T1000 (cell line): Measurements from ENCODE around the gene ACAP1.
"Not testable (repeated sequence)": the region's sequence is repeated elsewhere in the genome, so short reads cannot be mapped to it uniquely, and the experiment has no call there.

ENCODE experiments used
- DNase-seq: peaks from one replicate; lab custom pipeline; 2025; ENCODE audit warnings: mixed read lengths; lab: John Stamatoyannopoulos, UW

ACAP1 gene

DNA sequence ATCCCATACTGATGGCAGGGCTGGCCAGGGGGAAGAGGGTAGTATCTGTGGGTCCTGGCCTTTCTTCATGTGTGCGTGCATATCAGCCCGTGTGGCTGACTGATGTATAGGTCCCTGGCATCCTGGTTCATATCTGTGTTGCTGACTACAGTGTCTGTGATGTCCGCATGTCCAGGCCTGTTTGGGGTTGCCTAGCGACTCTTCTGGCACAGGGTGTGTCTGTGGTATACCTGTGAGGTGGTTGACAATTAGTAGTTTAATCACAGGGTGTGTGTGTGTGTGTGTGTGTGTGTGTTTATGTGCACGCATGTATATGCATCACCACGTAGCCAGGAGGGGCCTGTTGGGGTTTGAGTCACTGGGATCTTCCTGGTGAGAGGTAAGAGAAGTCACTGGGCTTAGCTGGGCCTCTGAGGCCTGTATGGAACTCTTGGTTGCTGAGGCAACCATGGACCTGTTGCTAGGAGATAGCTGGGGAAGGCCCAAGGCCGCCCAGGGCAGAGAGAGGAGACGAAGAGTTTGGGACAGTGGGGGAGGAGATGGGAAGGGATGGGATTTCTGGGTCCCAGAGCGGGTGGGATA, 18.0 kb downstream of the ACAP1 start:
- peak; percentile 41 for DNase-seq

DNA sequence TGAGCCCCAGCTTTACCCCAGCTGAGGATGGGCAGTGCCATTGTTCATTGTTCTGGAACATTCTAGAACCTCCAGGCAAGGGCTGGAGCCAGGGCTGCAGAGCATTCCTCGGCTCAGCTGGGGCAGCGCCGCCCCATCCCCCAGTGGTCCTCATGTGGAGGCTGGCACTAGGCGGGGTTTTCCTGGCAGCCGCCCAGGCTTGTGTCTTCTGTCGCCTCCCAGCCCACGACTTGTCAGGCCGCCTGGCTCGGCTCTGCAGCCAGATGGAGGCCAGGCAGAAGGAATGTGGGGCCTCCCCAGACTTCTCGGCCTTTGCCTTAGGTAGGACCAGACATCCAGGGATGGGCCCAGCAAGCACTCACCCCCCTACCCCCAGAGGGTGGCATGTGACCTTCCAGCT, 18.7 kb downstream of the ACAP1 start, which contains the start of gene TMEM95:
TMEM95 (plus strand) TSS at position 104 of the 400 bp plus-strand sequence; CDS start at position 153, 49 bp downstream.
- DNase-seq, result no peak

DNA sequence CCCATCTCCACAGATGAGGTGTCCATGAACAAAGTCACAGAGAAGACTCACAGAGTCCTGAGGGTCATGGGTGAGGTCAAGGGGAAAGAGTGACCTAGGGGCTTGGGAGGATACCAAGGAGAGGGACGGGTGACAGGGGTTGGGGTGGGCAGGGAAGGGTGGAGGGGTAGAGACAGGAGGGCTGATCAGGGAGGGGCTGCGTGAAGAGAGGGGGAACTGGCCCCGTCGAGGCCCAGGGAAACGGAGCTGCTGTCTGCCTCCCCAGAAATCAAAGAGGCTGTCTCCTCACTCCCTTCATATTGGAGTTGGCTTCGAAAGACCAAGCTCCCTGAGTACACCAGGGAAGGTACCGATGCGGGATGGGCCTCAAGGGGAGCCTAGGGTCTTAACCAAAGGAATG, 19.2 kb downstream of the ACAP1 start:
- no peak for DNase-seq

DNA sequence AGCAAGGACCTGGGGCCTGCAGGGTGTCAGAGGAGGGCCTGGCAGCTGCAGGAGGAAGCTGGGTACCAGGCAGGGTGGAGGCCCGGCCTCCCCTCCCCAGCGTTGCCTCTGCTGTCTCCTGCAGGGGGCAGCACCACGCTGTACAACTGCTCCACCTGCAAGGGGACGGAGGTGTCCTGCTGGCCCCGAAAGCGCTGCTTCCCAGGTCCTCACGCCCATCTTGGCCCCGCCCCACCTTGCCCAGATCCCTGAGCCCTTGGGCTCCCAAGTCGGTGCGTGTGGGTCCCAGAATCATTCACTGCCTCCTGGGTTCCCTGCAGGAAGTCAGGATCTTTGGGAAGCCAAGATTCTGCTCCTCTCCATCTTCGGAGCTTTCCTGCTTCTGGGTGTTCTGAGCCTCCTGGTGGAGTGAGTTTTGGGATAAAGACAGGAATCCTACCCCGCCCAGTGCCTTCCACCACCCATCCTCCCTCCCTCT, 19.8 kb downstream of the ACAP1 start:
- peak; percentile 11 for DNase-seq

DNA sequence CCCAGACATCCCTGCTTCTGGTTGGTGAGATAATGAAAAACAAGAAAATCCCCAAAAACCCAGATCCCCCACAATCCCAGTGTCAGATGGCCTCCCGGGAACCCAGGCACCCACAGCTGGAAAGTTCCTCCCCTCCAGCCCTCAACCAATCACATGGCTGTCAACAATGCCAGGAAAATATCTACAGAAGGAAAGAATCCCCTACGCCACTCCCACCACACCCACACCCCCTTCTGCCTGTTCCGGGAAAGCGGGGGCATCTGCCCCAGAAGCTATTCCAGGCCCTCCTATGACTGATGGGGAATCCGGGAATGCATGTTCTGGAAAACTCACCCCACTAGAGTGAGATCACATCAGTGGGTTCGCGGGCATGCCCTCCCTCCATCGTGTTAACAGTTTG, 20.4 kb downstream of the ACAP1 start:
- no peak for DNase-seq

DNA sequence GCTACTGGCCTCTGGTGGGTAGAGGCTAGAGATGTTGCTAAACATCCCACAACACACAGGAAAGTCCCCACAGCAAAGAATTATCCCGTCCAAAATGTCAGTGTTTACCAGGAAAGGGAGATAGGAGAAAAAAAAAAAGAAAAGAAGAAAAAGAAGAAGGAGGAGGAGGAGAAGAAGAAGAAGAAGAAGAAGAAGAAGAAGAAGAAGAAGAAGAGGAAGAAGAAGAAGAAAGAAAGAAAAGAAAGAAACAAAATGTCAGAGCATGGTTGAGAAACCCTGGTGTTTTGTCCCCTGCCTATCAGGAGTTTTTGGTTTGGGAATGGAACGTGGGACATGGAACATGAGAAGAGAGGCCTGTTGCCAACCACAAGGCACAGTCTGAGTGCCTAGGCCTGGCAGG, 21.1 kb downstream of the ACAP1 start:
- no peak for DNase-seq

DNA sequence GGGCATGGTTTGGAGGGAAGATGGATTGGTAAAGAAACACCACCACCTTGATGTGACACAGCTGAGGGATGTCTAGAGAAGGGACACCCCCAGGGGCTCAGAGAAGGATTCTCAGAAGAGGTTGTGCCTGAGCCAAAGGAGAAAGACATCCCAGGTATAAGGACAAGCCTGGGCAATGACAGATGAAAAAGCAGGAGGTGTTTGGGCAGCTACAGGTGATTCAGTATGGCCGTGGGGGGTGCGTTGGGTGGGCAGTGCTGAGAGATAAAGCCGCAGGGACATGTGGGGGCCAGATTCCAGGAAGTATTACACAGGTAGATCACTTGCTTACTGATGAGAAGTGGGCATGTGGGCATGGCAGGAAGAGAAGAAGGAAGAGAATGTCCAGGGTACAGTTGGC, 25.6 kb downstream of the ACAP1 start:
- no peak for DNase-seq

DNA sequence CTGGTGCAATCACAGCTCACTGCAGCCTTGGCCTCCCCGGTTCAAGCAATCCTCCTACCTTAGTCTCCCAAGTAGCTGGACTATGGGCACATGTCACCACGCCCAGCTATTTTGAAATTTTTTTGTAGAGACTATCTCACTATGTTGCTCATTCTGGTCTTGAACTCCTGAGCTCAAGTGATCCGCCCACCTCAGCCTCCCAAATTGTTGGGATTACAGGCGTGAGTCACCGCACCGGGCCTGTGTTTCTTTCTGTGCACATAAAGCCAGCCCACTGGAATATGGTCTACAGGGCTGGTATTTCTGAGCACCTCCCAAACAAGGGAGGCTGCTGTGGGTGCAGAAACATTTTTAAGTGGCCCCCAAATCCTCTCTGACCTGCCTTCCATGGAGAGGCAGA, 27.0 kb downstream of the ACAP1 start:
- no peak for DNase-seq

DNA sequence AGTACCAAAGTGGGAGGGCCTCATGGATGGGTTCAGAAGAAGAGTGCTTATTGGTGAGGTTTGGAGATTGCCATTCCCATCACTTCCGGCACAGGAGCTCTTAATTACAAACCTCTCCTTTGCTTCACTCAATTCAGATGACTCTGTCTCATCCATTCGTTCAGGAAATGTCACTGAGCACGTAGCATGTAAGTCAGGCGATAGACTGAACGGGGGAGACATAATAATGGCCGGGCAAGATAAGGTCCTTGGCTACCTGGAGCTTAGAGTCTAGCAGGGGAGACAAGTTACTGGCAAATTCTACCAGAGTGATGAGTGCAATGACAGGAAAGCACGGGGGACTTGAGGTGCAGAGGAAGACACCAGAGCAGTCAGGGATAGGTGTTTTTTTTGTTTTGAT, 29.6 kb downstream of the ACAP1 start:
- not testable (repeated sequence) for DNase-seq

DNA sequence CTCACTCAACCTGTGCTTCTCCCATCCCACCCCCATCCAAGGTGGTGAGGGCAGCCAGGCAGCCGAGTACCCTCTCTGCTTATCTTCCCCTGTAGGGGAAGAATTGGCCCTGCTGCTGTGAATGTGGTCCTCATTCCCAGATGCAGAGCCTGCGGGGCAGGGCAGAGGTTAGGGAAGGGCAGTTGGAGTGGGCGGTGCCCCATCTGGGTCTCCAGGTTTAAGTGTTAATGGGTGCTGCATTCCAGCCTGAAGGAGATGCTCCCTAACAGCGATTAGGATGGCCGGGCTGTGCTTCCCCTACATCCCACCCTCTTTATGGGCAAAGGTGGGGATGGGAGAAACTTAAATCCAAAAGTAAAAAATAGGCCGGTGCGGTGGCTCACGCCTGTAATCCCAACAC, 30.8 kb downstream of the ACAP1 start:
- no peak for DNase-seq

DNA sequence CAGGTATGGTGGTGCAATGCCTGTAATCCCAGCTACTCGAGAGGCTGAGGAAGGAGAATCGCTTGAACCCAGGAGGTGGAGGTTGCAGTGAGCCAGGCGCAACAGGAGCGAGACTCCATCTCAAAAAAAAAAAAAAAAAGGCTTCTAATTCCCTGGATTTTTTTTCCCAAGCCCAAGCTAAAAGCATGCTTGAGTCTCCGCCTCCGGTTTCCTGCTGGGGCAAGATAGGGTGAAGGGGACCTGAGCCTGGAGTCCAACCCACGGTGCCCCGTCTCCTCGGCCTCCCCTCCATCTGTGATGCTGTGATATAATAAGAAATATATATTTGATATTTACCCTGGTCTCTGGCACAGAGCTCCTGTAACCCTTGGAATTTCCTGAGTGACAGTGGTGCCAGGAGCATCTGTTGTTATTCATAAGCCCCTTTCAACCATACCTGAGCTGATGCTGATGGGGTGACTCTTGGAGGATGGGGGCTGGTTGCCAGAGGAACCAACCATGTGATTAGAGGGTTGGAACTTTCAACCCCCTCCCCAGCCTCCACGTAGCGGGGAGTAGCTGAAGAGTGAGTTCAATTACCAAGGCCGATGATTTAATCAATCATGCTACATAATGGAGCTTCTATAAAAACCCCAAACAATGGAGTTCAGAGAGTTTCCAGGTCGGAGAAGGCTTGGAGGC, 31.7 kb downstream of the ACAP1 start:
- DNase-seq, result no peak

DNA sequence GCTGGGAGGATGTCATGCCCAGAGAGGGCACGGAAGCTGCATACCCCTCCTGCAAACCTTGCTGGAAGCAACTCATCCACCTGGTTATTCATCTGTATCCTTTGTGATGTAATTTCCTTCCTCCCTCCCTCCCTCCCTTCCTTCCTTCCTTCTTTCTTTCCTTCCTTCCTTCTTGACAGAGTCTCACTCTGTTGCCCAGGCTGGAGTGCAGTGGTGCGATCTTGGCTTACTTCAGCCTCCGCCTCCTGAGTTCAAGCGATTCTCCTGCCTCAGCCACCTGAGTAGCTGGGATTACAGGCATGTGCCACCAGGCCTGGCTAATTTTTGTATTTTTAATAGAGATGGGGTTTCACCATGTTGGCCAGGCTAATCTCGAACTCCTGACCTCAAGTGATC, 32.3 kb downstream of the ACAP1 start:
- not testable (repeated sequence) for DNase-seq

DNA sequence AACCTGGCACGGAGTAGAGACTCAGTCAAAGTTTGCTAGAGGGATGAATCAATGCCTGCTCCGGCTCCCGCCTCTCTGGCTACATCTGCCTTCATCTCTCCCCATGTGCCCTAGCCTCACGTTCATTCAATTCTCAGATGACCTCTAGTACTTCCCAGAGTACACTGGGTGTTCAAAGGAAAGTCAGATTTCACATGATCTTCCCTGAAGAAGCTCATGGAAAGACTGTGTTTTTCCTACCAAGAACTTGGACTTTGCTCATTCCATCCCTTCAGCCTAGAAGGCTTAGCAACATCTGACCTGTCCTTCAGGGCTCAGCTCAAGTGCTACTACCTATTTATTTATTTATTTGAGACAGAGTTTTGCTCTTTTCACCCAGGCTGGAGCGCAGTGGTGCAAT, 33.5 kb downstream of the ACAP1 start:
- no peak for DNase-seq

DNA sequence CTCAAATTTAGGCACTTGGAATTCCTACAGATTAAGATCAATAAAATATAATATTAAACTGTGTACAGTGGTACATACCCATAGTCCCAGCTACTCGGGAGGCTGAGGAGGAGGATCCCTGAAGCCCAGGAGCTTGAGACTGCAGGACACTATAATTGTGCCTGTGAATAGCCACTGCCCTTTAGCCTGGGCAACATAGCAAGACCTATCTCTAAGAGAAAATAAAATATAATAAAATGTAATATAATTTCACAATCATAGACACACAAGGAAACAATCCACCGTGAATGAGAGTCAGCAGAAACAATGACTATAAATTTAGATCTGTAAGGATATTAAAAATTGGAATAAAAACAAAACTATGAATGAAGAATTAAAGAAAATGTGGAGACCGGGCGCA, 34.5 kb downstream of the ACAP1 start:
- no peak for DNase-seq

DNA sequence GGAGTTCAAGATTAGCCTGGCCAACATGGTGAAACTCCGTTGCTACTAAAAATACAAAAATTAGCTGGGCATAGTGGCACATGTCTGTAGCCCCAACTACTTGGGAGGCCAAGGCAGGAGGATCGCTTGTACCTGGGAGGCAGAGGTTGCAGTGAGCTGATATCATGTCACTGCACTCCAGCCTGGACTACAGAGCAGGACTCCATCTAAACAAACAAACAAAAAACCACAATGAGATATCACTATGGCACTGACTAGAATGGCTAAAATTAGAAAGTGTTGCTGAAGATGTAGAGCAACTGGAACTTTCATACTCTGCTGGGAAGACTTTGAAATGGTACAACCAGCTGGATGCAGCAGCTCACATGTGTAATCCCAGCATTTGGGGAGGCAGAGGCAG, 38.0 kb downstream of the ACAP1 start:
- no peak for DNase-seq

DNA sequence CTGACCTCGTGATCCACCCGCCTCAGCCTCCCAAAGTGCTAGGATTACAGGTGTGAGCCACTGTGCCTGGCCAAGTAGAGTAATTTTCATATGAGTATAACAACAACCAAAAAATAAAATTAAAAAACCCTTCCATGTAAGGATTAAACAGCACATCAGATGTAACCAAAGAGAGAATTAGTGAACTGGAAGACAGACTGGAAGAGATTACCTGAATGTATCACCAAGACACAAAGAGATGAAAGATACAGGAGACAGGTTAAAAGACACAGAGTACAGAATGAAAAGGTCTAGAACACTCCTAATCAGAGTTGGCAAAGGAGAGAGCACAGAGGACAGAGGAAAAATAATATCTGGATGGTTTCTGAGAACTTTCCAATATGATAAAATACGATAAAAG, 42.8 kb downstream of the ACAP1 start:
- no peak for DNase-seq

DNA sequence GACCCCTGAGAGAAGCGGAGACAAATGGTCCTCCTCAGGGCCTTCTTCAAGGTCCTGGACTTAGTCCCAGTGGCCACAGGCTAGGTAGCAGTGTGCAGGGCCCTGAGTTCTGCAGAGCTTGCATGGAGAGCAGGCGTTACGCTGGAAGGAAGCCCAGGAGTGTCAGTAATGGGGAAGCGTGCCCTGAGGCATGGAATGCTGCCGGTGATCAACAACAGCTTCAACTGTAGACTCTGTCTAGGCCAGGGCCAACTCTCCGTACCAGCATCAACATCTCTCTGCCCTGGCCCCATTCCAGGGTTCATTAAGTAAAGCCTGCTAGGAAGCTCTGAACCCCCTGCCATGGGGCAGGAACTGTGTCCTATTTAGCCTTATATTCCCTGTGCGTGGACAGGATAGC, 44.0 kb downstream of the ACAP1 start:
- DNase-seq, result no peak

DNA sequence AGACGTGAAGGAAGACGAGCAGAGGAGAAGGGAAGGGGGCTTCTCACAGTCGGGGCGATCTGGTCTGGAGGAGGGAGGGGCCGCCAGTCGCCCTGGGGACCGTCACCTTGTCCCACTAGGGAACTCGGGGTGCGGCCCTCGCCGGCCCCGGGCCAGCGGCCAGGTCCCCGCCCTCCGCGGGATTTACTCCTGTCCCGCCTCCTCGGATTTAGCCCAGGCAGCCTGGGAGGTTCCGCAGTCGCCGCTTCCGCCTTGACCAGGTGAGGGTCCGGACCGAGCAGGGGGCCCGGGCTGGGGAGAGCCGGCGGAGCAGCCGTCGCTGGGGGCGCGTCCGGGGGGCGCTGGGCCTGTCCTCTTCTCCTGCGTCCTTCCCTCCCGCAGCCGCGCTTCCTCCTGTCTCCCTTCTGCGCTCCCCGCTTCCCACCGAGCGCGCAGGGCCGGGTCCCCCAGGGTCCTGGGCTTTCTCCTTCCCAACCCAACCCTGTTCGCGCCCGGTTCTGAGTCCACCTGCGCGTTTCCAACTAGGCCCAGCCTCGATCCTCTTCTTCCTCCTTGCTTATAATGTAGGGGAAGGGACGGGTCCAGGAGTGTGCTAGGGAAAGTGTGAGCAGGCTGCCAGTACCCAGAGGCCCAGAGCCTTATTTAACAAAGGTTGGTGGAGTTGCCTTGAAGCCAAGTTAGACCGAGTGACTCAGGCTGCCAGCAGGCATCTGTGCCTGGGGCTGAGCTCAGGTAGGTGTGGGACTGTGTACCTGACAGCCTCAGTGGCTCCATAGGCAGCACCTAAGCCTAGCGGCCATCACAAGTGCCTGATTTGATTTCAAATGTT, 44.7 kb downstream of the ACAP1 start, which contains the start of gene TNK1:
TNK1 (plus strand) TSS at position 235 of the 829 bp plus-strand sequence. CDS start 1,838 bp downstream, outside the sequence.
- DNase-seq, result no peak

DNA sequence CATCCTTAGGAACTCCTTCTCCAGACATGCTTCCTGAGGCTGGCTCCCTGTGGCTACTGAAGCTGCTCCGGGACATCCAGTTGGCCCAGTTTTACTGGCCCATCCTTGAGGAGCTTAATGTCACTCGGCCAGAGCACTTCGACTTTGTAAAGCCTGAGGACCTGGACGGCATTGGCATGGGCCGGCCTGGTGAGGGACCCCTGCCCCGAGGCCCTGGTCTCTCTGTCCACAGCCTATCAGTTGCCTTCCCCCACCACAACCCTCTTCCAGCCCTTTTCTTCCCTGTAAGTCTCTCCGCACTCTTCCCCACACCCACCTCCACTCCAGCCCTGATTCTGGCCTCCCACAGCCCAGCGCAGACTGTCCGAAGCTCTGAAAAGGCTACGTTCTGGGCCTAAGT, 46.6 kb downstream of the ACAP1 start:
- no peak for DNase-seq

DNA sequence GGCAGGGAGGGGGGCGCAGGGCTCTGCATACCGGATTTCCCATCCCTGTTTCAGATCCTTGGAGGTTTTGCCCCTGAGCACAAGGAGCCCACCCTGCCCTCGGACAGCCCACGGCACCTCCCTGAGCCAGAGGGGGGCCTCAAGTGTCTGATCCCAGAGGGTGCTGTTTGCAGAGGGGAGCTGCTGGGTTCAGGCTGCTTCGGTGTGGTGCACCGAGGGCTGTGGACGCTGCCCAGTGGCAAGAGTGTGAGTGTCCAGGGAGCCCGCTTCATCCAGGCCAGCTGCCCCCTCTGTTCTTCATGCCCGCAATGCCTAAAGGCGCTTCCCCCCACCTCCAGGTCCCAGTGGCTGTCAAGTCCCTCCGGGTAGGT, 47.0 kb downstream of the ACAP1 start:
- no peak for DNase-seq

DNA sequence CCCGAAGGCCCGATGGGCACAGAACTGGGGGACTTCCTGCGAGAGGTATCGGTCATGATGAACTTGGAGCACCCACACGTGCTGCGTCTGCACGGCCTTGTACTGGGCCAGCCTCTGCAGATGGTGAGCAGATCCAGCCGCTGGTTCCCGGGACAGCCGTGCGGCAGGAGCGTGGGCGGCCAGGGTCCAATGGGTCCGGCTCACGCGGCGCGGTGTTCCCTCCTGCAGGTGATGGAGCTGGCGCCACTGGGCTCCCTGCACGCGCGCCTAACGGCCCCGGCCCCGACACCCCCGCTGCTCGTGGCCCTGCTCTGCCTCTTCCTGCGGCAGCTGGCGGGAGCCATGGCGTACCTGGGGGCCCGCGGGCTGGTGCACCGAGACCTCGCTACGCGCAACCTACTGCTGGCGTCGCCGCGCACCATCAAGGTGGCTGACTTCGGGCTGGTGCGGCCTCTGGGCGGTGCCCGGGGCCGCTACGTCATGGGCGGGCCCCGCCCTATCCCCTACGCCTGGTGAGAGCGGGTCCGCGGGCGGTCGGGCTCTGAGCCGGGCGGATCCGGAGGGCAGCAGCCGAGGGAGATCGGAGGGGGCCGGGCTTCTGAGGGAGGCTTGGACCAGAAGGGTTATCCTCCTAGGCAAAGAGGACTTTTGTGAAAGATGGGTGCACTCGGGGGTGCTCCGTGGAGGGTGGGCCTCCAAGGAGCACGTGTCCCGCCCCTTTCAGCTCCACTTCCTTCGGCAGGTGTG, 47.6 kb downstream of the ACAP1 start:
- no peak for DNase-seq

DNA sequence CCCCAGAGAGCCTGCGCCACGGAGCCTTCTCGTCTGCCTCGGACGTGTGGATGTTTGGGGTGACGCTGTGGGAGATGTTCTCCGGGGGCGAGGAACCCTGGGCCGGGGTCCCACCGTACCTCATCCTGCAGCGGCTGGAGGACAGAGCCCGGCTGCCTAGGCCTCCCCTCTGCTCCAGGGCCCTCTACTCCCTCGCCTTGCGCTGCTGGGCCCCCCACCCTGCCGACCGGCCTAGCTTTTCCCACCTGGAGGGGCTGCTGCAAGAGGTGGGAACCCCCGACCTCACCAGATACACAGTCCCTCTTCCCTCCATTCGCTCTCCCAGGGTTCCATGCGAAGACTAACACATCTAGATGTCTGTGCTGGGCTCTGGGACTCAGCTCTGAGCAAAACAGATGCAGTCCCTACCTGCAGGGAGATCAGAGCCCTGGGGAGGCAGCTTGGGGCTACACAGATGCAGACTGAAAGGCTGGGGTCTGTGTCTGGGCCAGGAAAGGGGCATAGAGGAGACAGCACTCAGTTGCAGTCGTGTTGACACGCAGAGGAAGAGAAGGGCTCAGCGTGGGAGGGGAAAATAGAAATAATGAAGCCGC, 48.3 kb downstream of the ACAP1 start:
- DNase-seq, result no peak
